Natural killer cell (primary cell): Measurements from ENCODE around the gene ARIH2. TPM values are rescaled to one million over a fixed set of nuclear protein-coding genes. Genes with fewer than 3 reads are reported as not detected.
A peak's percentile ranks its signal among the peaks of the same experiment; 100 is the strongest.

Experiments
- ATAC-seq, 3 donors: fragments of 150-1000 bp in 2 of 3; fragments of 200-7000 bp in 1 of 3; cut with Tn5 transposase; 1 replicate in 1 of 3; 2 replicates in 2 of 3; pipeline ENCODE4 v1.10.0; 2021; ENCODE audit warnings: mild to moderate bottlenecking in 2 of 3, moderate library complexity in 2 of 3
- DNase-seq, 2 donors: peaks; one replicate each; pipeline versions ENCODE4 v3.0.0 to v3.0.0-alpha.2; 2013 to 2021; ENCODE audit warnings: mixed read lengths in 1 of 2
- H3K27ac ChIP-seq: one replicate; pipeline ENCODE4 v1.5.1; 2013; ENCODE audit warnings: mild to moderate bottlenecking, low read length
- H3K27me3 ChIP-seq: one replicate; pipeline ENCODE4 v1.6.1; 2013; ENCODE audit warnings: low read length; ENCODE audit not compliant: control insufficient read depth, insufficient read depth
- H3K36me3 ChIP-seq: one replicate; pipeline ENCODE4 v1.6.1; 2013; ENCODE audit warnings: low read length; ENCODE audit not compliant: control insufficient read depth, insufficient read depth
- H3K4me1 ChIP-seq: one replicate; pipeline ENCODE4 v1.6.1; 2013; ENCODE audit warnings: low read length; ENCODE audit not compliant: control insufficient read depth, insufficient read depth
- H3K4me3 ChIP-seq: one replicate; pipeline ENCODE4 v1.5.1; 2013; ENCODE audit warnings: low read length
- H3K9me3 ChIP-seq: one replicate; pipeline ENCODE4 v1.6.1; 2013; ENCODE audit warnings: low read length; ENCODE audit not compliant: control insufficient read depth, insufficient read depth
- H3K27ac Mint-ChIP-seq, 2 donors: one replicate each; pipeline ENCODE4 v1.8.0; 2022; ENCODE audit warnings: mild to moderate bottlenecking in 2 of 2, mixed read lengths in 2 of 2, moderate library complexity in 1 of 2
- H3K27me3 Mint-ChIP-seq, 2 donors: one replicate each; pipeline ENCODE4 v1.8.0; 2022; ENCODE audit warnings: low read depth in 2 of 2, mixed read lengths in 2 of 2
- H3K36me3 Mint-ChIP-seq: one replicate; pipeline ENCODE4 v1.8.0; 2022; ENCODE audit warnings: mixed read lengths
- H3K4me1 Mint-ChIP-seq, 2 donors: one replicate each; pipeline ENCODE4 v1.8.0; 2022; ENCODE audit warnings: mixed read lengths in 2 of 2
- H3K4me3 Mint-ChIP-seq: one replicate; pipeline ENCODE4 v1.8.0; 2022; ENCODE audit warnings: mild to moderate bottlenecking, moderate library complexity, mixed read lengths
- H3K9me3 Mint-ChIP-seq, 2 donors: one replicate each; pipeline ENCODE4 v1.8.0; 2022; ENCODE audit warnings: mixed read lengths in 2 of 2
- WGBS: methylation state at CpG from one replicate; pipeline ENCODE4 v1.1.7; 2013; ENCODE audit warnings: missing lambda C conversion rate; ENCODE audit not compliant: insufficient coverage; 5-methylcytosine and 5-hydroxymethylcytosine counted together
- intact Hi-C: fragments of 100-400 bp; cut with micrococcal nuclease; formaldehyde crosslinking; loops from one replicate; pipeline ENCODE4 v1.14.2; 2022
- total RNA-seq, 4 donors: library from RNA; stranded (reverse); fragments of 120-200 nt in 1 of 4; gene quantifications; one replicate each; pipeline versions ENCODE4 v1.2.3 to v1.2.4, GENCODE V29; 2013 to 2022
- TF ChIP-seq, protein P1 (sequence below): fragments of 200-600 bp; IDR thresholded peaks from one replicate; pipeline ENCODE4 v1.8.0; 2022; ENCODE audit warnings: antibody characterized with exemption

ARIH2 gene
- total RNA-seq, 3 donors from 2014 or later (not counting 1 experiment from before 2014, with no cell fraction given): 239 to 291 (median 243) TPM

DNA sequence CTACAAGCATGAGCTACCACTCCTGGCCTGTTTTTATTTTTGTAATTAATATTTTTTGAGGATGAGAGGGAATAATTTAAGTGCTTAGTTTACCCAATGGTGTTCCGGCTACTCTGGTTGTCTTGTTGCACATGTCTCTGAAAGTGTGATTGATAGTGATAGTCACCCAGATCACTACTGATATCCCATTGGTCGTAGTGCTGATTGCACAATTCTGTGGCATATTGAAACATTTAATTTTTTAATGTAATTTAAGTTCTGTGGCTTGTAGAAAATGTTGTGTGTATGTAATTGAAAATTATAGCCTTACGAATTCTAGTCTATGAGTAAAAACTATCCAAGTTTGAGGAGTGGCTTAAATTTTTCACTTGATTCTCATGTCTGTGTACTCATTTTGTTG, 11.9 kb downstream of the ARIH2 start:
- no peak overlapping the region for H3K4me3 ChIP-seq
- ATAC-seq (peak; percentile 25 to 45 (median 40)), DNase-seq (no peak)
- Mint-ChIP-seq H3K27ac (peak overlapping the region; percentile 71 to 79), H3K36me3 (no peaks in the 10 kb centered on the region), H3K4me3 (peak overlapping the region; percentile 47), H3K9me3 (no peaks in the 10 kb centered on the region), H3K27me3 (no peaks in the 10 kb centered on the region), H3K4me1 (peaks cover 75 to 79% of the 10 kb centered on the region in 2 donors)
- H3K4me1 ChIP-seq: peaks cover 44% of the 10 kb centered on the region
- WGBS: 65% methylated on average over 2 of the region's 3 CpGs
- H3K36me3 ChIP-seq: peaks cover 41% of the 10 kb centered on the region
- intact Hi-C loops: no loop called here
- TF ChIP-seq, protein P1, sequence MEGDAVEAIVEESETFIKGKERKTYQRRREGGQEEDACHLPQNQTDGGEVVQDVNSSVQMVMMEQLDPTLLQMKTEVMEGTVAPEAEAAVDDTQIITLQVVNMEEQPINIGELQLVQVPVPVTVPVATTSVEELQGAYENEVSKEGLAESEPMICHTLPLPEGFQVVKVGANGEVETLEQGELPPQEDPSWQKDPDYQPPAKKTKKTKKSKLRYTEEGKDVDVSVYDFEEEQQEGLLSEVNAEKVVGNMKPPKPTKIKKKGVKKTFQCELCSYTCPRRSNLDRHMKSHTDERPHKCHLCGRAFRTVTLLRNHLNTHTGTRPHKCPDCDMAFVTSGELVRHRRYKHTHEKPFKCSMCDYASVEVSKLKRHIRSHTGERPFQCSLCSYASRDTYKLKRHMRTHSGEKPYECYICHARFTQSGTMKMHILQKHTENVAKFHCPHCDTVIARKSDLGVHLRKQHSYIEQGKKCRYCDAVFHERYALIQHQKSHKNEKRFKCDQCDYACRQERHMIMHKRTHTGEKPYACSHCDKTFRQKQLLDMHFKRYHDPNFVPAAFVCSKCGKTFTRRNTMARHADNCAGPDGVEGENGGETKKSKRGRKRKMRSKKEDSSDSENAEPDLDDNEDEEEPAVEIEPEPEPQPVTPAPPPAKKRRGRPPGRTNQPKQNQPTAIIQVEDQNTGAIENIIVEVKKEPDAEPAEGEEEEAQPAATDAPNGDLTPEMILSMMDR: no peak
- peak overlapping the region; percentile 68 for H3K27ac ChIP-seq
- no peaks in the 10 kb centered on the region for H3K9me3 ChIP-seq
- H3K27me3 ChIP-seq: no peaks in the 10 kb centered on the region

DNA sequence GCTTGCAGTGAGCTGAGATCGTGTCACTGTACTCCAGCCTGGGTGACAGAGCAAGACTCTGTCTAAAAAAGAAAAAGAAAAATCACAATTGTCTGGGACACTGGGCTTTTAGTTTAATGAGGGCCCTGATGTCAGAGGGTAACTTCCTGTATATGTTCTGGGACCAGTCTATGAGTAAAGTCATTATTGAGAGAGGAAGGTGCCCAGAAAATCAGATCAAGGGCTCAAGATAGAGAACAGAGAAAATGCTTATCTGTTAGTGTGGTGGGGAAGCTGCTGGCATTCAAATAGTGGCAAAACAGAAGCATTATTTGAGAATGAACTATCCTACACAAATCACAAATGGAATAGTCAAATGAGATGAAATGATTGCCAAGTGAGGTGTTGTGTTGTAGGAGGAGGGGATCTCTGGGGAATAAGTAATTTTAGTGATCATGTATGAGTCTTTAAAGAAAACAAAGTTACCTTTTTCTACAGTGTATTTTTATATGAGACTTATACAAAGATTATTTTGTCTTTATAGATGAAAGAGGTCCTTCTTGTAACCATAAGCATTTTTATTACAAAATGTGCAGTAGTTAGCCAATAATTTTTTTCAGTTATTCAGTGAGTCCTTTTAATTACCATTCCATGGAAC, 13.4 kb downstream of the ARIH2 start:
- no peaks in the 10 kb centered on the region for H3K27me3 Mint-ChIP-seq
- Histone ChIP-seq H3K4me3 (no peak overlapping the region), H3K36me3 (peaks cover 42% of the 10 kb centered on the region), H3K27ac (peak overlapping the region; percentile 65), H3K27me3 (no peaks in the 10 kb centered on the region), H3K9me3 (no peaks in the 10 kb centered on the region), H3K4me1 (peaks cover 37% of the 10 kb centered on the region)
- DNase-seq (no peak), ATAC-seq (peak; percentile 16 to 30 (median 22))
- H3K4me1 Mint-ChIP-seq: peaks cover 64 to 74% of the 10 kb centered on the region in 2 donors
- peak overlapping the region; percentile 71 to 79 for H3K27ac Mint-ChIP-seq
- 27% methylated on average over 1 of the region's 1 CpG for WGBS
- intact Hi-C loops: no loop called here
- no peaks in the 10 kb centered on the region for H3K9me3 Mint-ChIP-seq
- H3K36me3 Mint-ChIP-seq: no peaks in the 10 kb centered on the region
- TF ChIP-seq, protein P1: no peak
- peak overlapping the region; percentile 60 for H3K4me3 Mint-ChIP-seq

DNA sequence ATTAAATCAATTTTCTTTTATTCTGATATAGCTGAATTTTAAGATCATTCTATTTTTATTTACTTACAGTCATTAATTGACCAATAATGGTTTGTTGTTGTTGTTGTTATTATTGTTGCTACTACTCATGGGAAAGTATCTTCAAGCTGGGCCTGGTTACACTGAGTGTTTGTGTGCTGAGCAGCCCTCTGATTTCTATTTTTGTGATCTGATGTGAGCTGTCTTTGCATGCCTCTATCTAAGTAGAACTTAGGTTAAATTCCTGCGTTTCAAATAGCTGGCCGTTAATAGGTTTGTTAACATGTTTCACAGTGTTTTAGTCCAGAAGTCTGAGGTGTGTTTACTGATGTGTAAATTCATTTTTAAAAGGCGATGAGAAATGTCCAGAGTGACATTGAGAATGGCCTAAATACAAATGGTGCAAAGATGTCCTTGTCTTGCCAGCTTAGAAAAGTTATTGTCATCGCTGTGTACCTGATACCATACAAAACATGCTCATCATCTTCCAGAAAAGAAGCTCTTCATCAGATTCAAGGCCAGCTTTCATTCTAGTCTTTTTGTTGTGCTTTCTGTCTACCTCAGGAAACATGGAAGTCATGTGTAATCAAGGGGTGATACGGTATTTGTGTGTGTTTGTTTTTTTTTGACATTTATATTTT, 15.8 kb downstream of the ARIH2 start:
- no peaks in the 10 kb centered on the region for H3K36me3 Mint-ChIP-seq
- H3K4me1 Mint-ChIP-seq: peaks cover 53 to 65% of the 10 kb centered on the region in 2 donors
- no peaks in the 10 kb centered on the region for H3K9me3 Mint-ChIP-seq
- no peaks in the 10 kb centered on the region for H3K27me3 Mint-ChIP-seq
- intact Hi-C loops: no loop called here
- peaks cover 24% of the 10 kb centered on the region for H3K4me1 ChIP-seq
- no peak for DNase-seq
- no peak overlapping the region for H3K4me3 Mint-ChIP-seq
- H3K9me3 ChIP-seq: no peaks in the 10 kb centered on the region
- no peaks in the 10 kb centered on the region for H3K27me3 ChIP-seq
- TF ChIP-seq, protein P1: no peak
- H3K27ac Mint-ChIP-seq: peak overlapping the region; percentile 24 to 72
- H3K4me3 ChIP-seq: no peak overlapping the region
- ATAC-seq: no peak
- peaks cover 29% of the 10 kb centered on the region for H3K36me3 ChIP-seq
- WGBS: 96% methylated on average over 4 of the region's 5 CpGs
- no peak overlapping the region for H3K27ac ChIP-seq
